MCF 10A (cell line): Measurements from ENCODE around the gene RCC2. TPM values are rescaled to one million over a fixed set of nuclear protein-coding genes. Genes with fewer than 3 reads are reported as not detected.

Source experiments
- BruUV-seq: library from RNA; stranded (reverse); fragments of 400-500 nt; replicated peaks from 2 replicates; lab custom pipeline; 2021; lab: Mats Ljungman, UMichigan
- CTCF ChIA-PET: fragments of 300-600 bp; sonication (Branson Sonifier 250); formaldehyde crosslinking; extraction: SDS; loops from one replicate; lab custom pipeline; 2021; ENCODE audit warnings: antibody characterized with exemption, inconsistent platforms; lab: Yijun Ruan, JAX
- POLR2A ChIA-PET: fragments of 300-600, 350-650 bp; sonication (Branson Sonifier 250); formaldehyde crosslinking; extraction: SDS; loops from one replicate; lab custom pipeline; 2020; ENCODE audit warnings: antibody characterized with exemption, inconsistent platforms; lab: Yijun Ruan, JAX
- DNase-seq: peaks from one replicate; pipeline ENCODE4 v3.0.0-alpha.2; 2018; ENCODE audit not compliant: unreplicated experiment
- H3K27ac Mint-ChIP-seq: one replicate; pipeline ENCODE4 v1.8.0; 2022; ENCODE audit warnings: mild to moderate bottlenecking, low read depth, mixed read lengths; ENCODE audit not compliant: unreplicated experiment
- H3K27me3 Mint-ChIP-seq: one replicate; pipeline ENCODE4 v1.8.0; 2022; ENCODE audit warnings: mixed read lengths; ENCODE audit not compliant: insufficient read depth, unreplicated experiment
- H3K36me3 Mint-ChIP-seq: one replicate; pipeline ENCODE4 v1.8.0; 2022; ENCODE audit warnings: mild to moderate bottlenecking, moderate library complexity, mixed read lengths; ENCODE audit not compliant: insufficient read depth, unreplicated experiment
- H3K4me1 Mint-ChIP-seq: one replicate; pipeline ENCODE4 v1.8.0; 2022; ENCODE audit warnings: mixed read lengths; ENCODE audit not compliant: insufficient read depth, unreplicated experiment
- H3K4me3 Mint-ChIP-seq: one replicate; pipeline ENCODE4 v1.8.0; 2022; ENCODE audit warnings: mild to moderate bottlenecking, moderate library complexity, mixed read lengths; ENCODE audit not compliant: unreplicated experiment
- H3K9me3 Mint-ChIP-seq: one replicate; pipeline ENCODE4 v1.8.0; 2022; ENCODE audit warnings: mixed read lengths; ENCODE audit not compliant: unreplicated experiment
- CTCF ChIP-seq: fragments of 200-600 bp; IDR thresholded peaks from one replicate; pipeline ENCODE4 v1.8.0; 2022; ENCODE audit warnings: antibody characterized with exemption, mild to moderate bottlenecking; ENCODE audit not compliant: unreplicated experiment
- intact Hi-C: fragments of 100-400 bp; cut with micrococcal nuclease; formaldehyde crosslinking; loops from 2 replicates; pipeline ENCODE4 v1.14.1; 2022
- total RNA-seq: library from RNA; stranded (reverse); gene quantifications from 2 replicates; pipeline ENCODE4 v1.2.3, GENCODE V29; 2022

RCC2 gene
- total RNA-seq, 1 experiment from 2014 or later, result 107 TPM

- Mint-ChIP-seq H3K36me3 (peaks cover 95% of the 10 kb centered on the region), H3K27ac (no peak overlapping the region), H3K9me3 (no peaks in the 10 kb centered on the region), H3K27me3 (no peaks in the 10 kb centered on the region), H3K4me3 (no peak overlapping the region), H3K4me1 (no peaks in the 10 kb centered on the region)
- ChIA-PET CTCF (interaction anchor here (0.5 to 0.7 kb wide), 3 partner anchors 57 to 166 kb away, joined by 3 read pairs; no protein-coding TSS in a partner anchor), POLR2A (no interaction called here)
- BruUV-seq, result no TSS peak
- no peak for TF ChIP-seq CTCF
- DNase-seq, result no peak
- intact Hi-C loops, result loop anchor here (5.0 kb wide), 1 partner anchor 65 kb away; no protein-coding TSS in a partner anchor
These were observed 17.0 kb downstream of the RCC2 start for GRCh38 chr1:17422461-17422860.

- TSS peak; percentile 5 for BruUV-seq
- Mint-ChIP-seq H3K27me3 (no peaks in the 10 kb centered on the region), H3K27ac (no peak overlapping the region), H3K36me3 (peaks cover 96% of the 10 kb centered on the region), H3K4me3 (no peak overlapping the region), H3K9me3 (no peaks in the 10 kb centered on the region), H3K4me1 (no peaks in the 10 kb centered on the region)
- TF ChIP-seq CTCF, result no peak
- DNase-seq, result no peak
- CTCF ChIA-PET, result interaction anchor here (0.7 to 1.3 kb wide), 5 partner anchors 10 to 353 kb away, joined by 3 to 7 read pairs (median 3); no protein-coding TSS in a partner anchor
- POLR2A ChIA-PET, result interaction anchor here (0.5 to 0.7 kb wide), 3 partner anchors 13 to 1161 kb away, joined by 3 read pairs; no protein-coding TSS in a partner anchor
- intact Hi-C loops, result loop anchor here (1.0 to 5.0 kb wide), 2 partner anchors 67 to 186 kb away; no protein-coding TSS in a partner anchor
These were observed 19.0 kb downstream of the RCC2 start for GRCh38 chr1:17420391-17420918.

DNA sequence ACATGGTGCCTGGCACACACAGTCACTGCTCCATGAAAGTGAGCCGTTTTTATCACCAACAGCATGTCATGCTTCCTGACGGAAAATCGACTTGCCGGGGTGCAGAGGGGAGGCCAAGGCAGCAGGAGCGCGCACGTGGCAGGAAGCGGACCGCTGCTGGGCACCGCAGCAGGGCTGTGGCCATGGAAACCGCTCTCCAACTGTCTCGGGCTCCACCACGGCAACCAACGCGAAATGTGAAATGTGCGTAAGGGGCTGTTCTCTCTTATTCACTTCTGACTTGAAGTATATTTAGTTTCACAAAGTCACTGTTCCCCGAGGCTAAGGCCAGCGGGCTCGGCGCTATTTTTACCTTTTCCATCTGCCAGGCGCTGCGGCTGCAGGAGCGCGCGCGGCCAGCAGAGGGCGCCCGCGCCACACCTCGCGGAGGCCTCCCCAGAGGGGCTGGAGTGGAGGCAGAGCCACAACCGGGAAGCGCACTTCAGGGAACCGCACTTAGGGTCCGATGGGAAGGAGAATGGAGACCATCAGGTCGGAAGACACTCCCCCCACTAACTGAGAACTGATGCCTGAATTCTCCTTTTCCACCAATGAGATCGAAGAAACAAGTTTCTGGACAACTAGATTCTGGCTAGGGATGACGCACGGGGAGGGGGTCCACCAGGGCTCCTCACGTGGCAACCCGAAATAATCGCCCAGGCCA, 19.7 kb downstream of the RCC2 start:
- Mint-ChIP-seq H3K4me1 (no peaks in the 10 kb centered on the region), H3K36me3 (peaks cover 96% of the 10 kb centered on the region), H3K27ac (no peak overlapping the region), H3K27me3 (no peaks in the 10 kb centered on the region), H3K9me3 (no peaks in the 10 kb centered on the region), H3K4me3 (no peak overlapping the region)
- peak; percentile 48 for DNase-seq
- CTCF ChIA-PET, result interaction anchor here (0.7 to 1.7 kb wide), 12 partner anchors 11 to 1174 kb away, joined by 3 to 12 read pairs (median 4); no protein-coding TSS in a partner anchor
- POLR2A ChIA-PET, result interaction anchor here (0.7 kb wide), 1 partner anchor 204 kb away, joined by 3 read pairs; no protein-coding TSS in a partner anchor
- no TSS peak for BruUV-seq
- intact Hi-C loops, result loop anchor here (1.0 to 5.0 kb wide), 2 partner anchors 68 to 187 kb away; no protein-coding TSS in a partner anchor
- peak; percentile 99 for TF ChIP-seq CTCF

DNA sequence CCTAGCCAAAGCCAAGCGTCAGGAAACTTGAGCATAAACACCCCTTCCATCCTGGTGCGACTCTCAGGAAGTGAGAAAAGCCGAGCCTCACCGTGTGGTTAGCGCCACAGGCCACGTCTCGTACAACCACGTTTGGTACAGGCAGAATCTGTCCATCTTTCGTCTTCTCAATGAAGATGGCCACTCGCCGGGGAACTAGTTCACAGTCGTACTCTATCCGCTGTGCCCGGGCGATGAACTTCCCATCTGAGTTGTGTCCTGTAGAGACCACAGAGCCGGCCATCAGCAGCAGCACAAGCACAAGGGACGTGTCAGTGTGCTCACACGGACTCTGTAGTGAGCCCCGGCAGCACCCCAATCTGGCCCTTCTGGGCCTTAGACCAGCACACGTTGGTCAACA, 23.1 kb downstream of the RCC2 start:
- DNase-seq, result no peak
- no peaks in the 10 kb centered on the region for H3K4me1 Mint-ChIP-seq
- POLR2A ChIA-PET, result no interaction called here
- no peak for TF ChIP-seq CTCF
- CTCF ChIA-PET, result interaction anchor here (1.1 kb wide), 1 partner anchor 190 kb away, joined by 5 read pairs; no protein-coding TSS in a partner anchor
- no peaks in the 10 kb centered on the region for H3K27me3 Mint-ChIP-seq
- intact Hi-C loops, result no loop called here
- H3K9me3 Mint-ChIP-seq, result no peaks in the 10 kb centered on the region
- H3K36me3 Mint-ChIP-seq, result peaks cover 99% of the 10 kb centered on the region
- BruUV-seq, result no TSS peak
- no peak overlapping the region for H3K4me3 Mint-ChIP-seq
- H3K27ac Mint-ChIP-seq, result no peak overlapping the region
